Endothelial cell of hepatic sinusoid (primary cell): ENCODE measurements around the gene HOMER2.

ENCODE experiments used
- in situ Hi-C: cut with HindIII; loops from 2 replicates; pipeline ENCODE4 v1.10.0; 2017; ENCODE audit warnings: low sequenced_read_pairs

Gene HOMER2

GRCh38 chr15:82952158-82953081 lies at the start of gene HOMER2:
Gene HOMER2, minus strand, starts transcription at chr15:82952720. Its CDS starts 185 bp downstream, at chr15:82952535.
- in situ Hi-C loops, result loop anchor here (5.0 kb wide), 1 partner anchor 50 kb away; no protein-coding TSS in a partner anchor

- in situ Hi-C loops, result loop anchor here (5.0 kb wide), 2 partner anchors 48 to 188 kb away; partner anchors contain the start of gene HOMER2
Measured at GRCh38 chr15:83000672-83001031, 48.1 kb upstream of the HOMER2 start.

GRCh38 chr15:82999905-83000671 lies 47.6 kb upstream of the HOMER2 start:
- in situ Hi-C loops, result loop anchor here (5.0 kb wide), 2 partner anchors 48 to 188 kb away; partner anchors contain the start of gene HOMER2

- in situ Hi-C loops, result no loop called here
Measured at GRCh38 chr15:82999426-82999825, 46.9 kb upstream of the HOMER2 start.

- in situ Hi-C loops, result no loop called here
Measured at GRCh38 chr15:82995938-82996337, 43.4 kb upstream of the HOMER2 start.

GRCh38 chr15:82995076-82995475 lies 42.6 kb upstream of the HOMER2 start:
- in situ Hi-C loops, result no loop called here

- in situ Hi-C loops, result no loop called here
Measured at GRCh38 chr15:82993144-82993543, 40.6 kb upstream of the HOMER2 start.

GRCh38 chr15:82992436-82992998 lies 40.0 kb upstream of the HOMER2 start:
- in situ Hi-C loops, result no loop called here

GRCh38 chr15:82986442-82986780 lies 33.9 kb upstream of the HOMER2 start:
- in situ Hi-C loops, result loop anchor here (5.0 kb wide), 2 partner anchors 74 to 139 kb away; no protein-coding TSS in a partner anchor

- in situ Hi-C loops, result loop anchor here (5.0 kb wide), 2 partner anchors 74 to 139 kb away; no protein-coding TSS in a partner anchor
Measured at GRCh38 chr15:82985688-82986441, 33.3 kb upstream of the HOMER2 start, which contains the start of gene RAMAC. Gene RAMAC, plus strand, starts transcription at chr15:82986210. Its CDS starts 2,809 bp downstream, at chr15:82989019.

- in situ Hi-C loops, result no loop called here
Measured at GRCh38 chr15:82980981-82981380, 28.5 kb upstream of the HOMER2 start.

- in situ Hi-C loops, result no loop called here
Measured at GRCh38 chr15:82979726-82980125, 27.2 kb upstream of the HOMER2 start.

- in situ Hi-C loops, result no loop called here
Measured at GRCh38 chr15:82978438-82978837, 25.9 kb upstream of the HOMER2 start.

- in situ Hi-C loops, result no loop called here
Measured at GRCh38 chr15:82977076-82977475, 24.6 kb upstream of the HOMER2 start.

GRCh38 chr15:82972990-82973389 lies 20.5 kb upstream of the HOMER2 start:
- in situ Hi-C loops, result no loop called here

GRCh38 chr15:82971218-82971984 lies 18.9 kb upstream of the HOMER2 start:
- in situ Hi-C loops, result no loop called here

- in situ Hi-C loops, result no loop called here
Measured at GRCh38 chr15:82970696-82971095, 18.2 kb upstream of the HOMER2 start.

- in situ Hi-C loops, result no loop called here
Measured at GRCh38 chr15:82970078-82970686, 17.7 kb upstream of the HOMER2 start.

GRCh38 chr15:82969353-82969752 lies 16.8 kb upstream of the HOMER2 start:
- in situ Hi-C loops, result no loop called here
